Measurements from ENCODE around the gene PRKCE. TPM values are rescaled to one million over a fixed set of nuclear protein-coding genes. Genes with fewer than 3 reads are reported as not detected.

Gene PRKCE
- total RNA-seq, 1 donor from 2014 or later, result 39.6 TPM

- no peak for DNase-seq (ENCODE audit: extremely low read depth, low read depth, low spot score)
Measured at GRCh38 chr2:45721150-45721549, 69.7 kb downstream of the PRKCE start.

GRCh38 chr2:45722477-45722876 lies 71.0 kb downstream of the PRKCE start:
- DNase-seq (ENCODE audit: extremely low read depth, low read depth, low spot score), result no peak

- no peak for DNase-seq (ENCODE audit: extremely low read depth, low read depth, low spot score)
Measured at GRCh38 chr2:45723857-45724256, 72.4 kb downstream of the PRKCE start.

GRCh38 chr2:45724335-45724734 lies 72.9 kb downstream of the PRKCE start:
- DNase-seq (ENCODE audit: extremely low read depth, low read depth, low spot score), result no peak

- DNase-seq (ENCODE audit: extremely low read depth, low read depth, low spot score), result no peak
Measured at GRCh38 chr2:45725731-45726130, 74.3 kb downstream of the PRKCE start.

GRCh38 chr2:45726188-45726587 lies 74.7 kb downstream of the PRKCE start:
- DNase-seq (ENCODE audit: extremely low read depth, low read depth, low spot score), result no peak

GRCh38 chr2:45728458-45728942 lies 77.0 kb downstream of the PRKCE start:
- DNase-seq (ENCODE audit: extremely low read depth, low read depth, low spot score), result no peak

GRCh38 chr2:45729753-45730512 lies 78.5 kb downstream of the PRKCE start:
- no peak for DNase-seq (ENCODE audit: extremely low read depth, low read depth, low spot score)

- DNase-seq (ENCODE audit: extremely low read depth, low read depth, low spot score), result no peak
Measured at GRCh38 chr2:45731141-45731540, 79.7 kb downstream of the PRKCE start.

GRCh38 chr2:45732436-45732835 lies 81.0 kb downstream of the PRKCE start:
- DNase-seq (ENCODE audit: extremely low read depth, low read depth, low spot score), result no peak

GRCh38 chr2:45732946-45733345 lies 81.5 kb downstream of the PRKCE start:
- no peak for DNase-seq (ENCODE audit: extremely low read depth, low read depth, low spot score)

- no peak for DNase-seq (ENCODE audit: extremely low read depth, low read depth, low spot score)
Measured at GRCh38 chr2:45734336-45734735, 82.9 kb downstream of the PRKCE start.

GRCh38 chr2:45734952-45735351 lies 83.5 kb downstream of the PRKCE start:
- no peak for DNase-seq (ENCODE audit: extremely low read depth, low read depth, low spot score)

- no peak for DNase-seq (ENCODE audit: extremely low read depth, low read depth, low spot score)
Measured at GRCh38 chr2:45736757-45737704, 85.6 kb downstream of the PRKCE start.

GRCh38 chr2:45739796-45740485 lies 88.5 kb downstream of the PRKCE start:
- DNase-seq (ENCODE audit: extremely low read depth, low read depth, low spot score), result no peak

- no peak for DNase-seq (ENCODE audit: extremely low read depth, low read depth, low spot score)
Measured at GRCh38 chr2:45741161-45741850, 89.8 kb downstream of the PRKCE start.

GRCh38 chr2:45743531-45744396 lies 92.3 kb downstream of the PRKCE start:
- peak; percentile 27 for DNase-seq (ENCODE audit: extremely low read depth, low read depth, low spot score)

- DNase-seq (ENCODE audit: extremely low read depth, low read depth, low spot score), result no peak
Measured at GRCh38 chr2:45745231-45745630, 93.8 kb downstream of the PRKCE start.

GRCh38 chr2:45746888-45747287 lies 95.4 kb downstream of the PRKCE start:
- no peak for DNase-seq (ENCODE audit: extremely low read depth, low read depth, low spot score)
